Measurements from ENCODE around the gene SLC2A10.

GRCh38 chr20:46771195-46771588 is 61.7 kb downstream of the SLC2A10 start:
- TF ChIP-seq, protein P1, sequence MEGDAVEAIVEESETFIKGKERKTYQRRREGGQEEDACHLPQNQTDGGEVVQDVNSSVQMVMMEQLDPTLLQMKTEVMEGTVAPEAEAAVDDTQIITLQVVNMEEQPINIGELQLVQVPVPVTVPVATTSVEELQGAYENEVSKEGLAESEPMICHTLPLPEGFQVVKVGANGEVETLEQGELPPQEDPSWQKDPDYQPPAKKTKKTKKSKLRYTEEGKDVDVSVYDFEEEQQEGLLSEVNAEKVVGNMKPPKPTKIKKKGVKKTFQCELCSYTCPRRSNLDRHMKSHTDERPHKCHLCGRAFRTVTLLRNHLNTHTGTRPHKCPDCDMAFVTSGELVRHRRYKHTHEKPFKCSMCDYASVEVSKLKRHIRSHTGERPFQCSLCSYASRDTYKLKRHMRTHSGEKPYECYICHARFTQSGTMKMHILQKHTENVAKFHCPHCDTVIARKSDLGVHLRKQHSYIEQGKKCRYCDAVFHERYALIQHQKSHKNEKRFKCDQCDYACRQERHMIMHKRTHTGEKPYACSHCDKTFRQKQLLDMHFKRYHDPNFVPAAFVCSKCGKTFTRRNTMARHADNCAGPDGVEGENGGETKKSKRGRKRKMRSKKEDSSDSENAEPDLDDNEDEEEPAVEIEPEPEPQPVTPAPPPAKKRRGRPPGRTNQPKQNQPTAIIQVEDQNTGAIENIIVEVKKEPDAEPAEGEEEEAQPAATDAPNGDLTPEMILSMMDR (IDR thresholded peaks at IDR 0.05; ENCODE audit: insufficient read depth, low read length, poor library complexity, severe bottlenecking) = no peak
- no peak for TF ChIP-seq EZH2phosphoT487 (conservative IDR thresholded peaks at IDR 0.05; ENCODE audit: low read length)
